Stimulated activated memory B cell treated with anti-CD40 and anti-IgM and Interleukin-4, amounts not matched to agents 10 μg/mL and 1 μg/mL and 100 μg/mL, for 72 hours (primary cell): Measurements from ENCODE around the gene PTPRU.

Source experiments
- ATAC-seq: fragments of 150-1000 bp; cut with Tn5 transposase; 2 replicates; pipeline ENCODE4 v1.10.0; 2021
- H3K27ac Mint-ChIP-seq: one replicate; pipeline ENCODE4 v1.8.0; 2022; ENCODE audit warnings: mild to moderate bottlenecking, mixed read lengths
- H3K27me3 Mint-ChIP-seq: one replicate; pipeline ENCODE4 v1.8.0; 2022; ENCODE audit warnings: mixed read lengths
- H3K36me3 Mint-ChIP-seq: one replicate; pipeline ENCODE4 v1.8.0; 2022; ENCODE audit warnings: mixed read lengths
- H3K4me1 Mint-ChIP-seq: one replicate; pipeline ENCODE4 v1.8.0; 2022; ENCODE audit warnings: mixed read lengths
- H3K4me3 Mint-ChIP-seq: one replicate; pipeline ENCODE4 v1.8.0; 2022; ENCODE audit warnings: mild to moderate bottlenecking, moderate library complexity, mixed read lengths
- H3K9me3 Mint-ChIP-seq: one replicate; pipeline ENCODE4 v1.8.0; 2022; ENCODE audit warnings: mixed read lengths

PTPRU gene

DNA sequence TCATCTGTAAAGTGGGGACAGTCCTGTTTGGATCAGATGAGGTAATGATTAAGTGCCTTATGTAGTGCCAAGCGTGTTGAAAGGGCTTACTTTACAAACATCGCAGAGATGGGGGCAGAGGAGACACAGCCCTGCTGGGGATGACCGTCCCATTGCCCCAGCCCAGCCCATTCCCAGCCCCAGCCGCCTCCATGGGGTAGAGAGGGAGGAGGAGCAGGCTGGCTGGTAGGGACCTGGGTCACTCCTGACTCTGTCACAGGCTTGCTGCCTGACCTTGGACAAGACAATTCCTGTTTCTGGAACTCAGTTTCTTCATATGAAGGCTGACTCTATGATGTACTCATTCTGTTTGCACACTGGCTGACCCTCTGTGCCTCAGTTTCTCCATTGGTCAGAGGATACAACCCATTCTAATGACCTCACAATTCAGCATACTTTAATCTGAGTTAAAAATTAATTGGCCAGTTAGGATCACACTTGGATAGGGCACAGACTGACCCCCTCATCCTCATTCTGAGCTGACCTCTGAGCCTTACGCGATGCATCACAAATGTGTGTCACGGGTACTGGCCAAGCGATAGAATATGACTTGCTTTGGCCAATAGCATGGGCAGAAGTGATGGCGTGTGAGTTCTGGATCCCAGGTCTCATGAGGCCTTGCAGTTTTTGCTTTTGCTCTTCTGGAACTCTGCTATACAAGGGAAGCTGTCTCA lies 91.1 kb downstream of the PTPRU start:
- ATAC-seq: no peak

DNA sequence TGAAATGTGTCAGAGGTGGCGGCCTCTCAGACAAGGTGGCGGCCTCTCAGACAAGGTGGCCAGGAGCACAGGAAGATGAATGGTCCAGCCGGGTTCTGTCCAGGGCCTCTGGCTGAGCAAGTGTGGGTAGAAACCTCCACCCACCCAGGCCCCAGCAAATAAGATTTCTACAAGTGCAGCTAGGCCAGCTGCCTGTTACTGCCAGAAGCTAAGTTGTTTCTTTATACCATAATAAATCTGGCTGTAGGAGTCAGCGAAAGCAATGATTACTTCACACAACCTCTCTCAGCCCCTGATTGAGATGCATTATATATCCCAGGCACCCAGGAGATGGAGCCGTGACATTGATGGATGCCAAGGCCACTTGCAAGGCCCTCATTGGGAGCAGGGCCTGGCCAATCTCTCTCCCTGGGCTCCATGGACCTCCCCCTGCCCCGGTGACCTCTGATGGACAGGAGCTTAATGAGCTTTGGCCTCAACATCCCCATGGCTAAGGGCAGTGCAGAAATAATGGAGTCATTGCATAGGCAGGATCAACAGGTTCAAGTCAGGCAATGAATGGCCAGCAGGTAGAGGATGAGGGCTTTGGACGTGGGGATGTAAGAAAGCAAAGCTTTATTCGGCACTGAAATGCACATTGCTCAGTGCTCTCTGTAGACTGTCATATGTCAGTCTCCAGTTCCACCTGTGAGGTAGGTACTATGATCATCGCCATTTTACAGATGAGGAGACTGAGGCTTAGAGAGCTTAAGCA lies 92.9 kb downstream of the PTPRU start:
- no peak for ATAC-seq
- H3K9me3 Mint-ChIP-seq: peaks cover 3% of the 10 kb centered on the region
- no peaks in the 10 kb centered on the region for H3K36me3 Mint-ChIP-seq
- H3K4me3 Mint-ChIP-seq: no peak overlapping the region
- H3K27ac Mint-ChIP-seq: no peak overlapping the region
- peaks cover 6% of the 10 kb centered on the region for H3K4me1 Mint-ChIP-seq
- H3K27me3 Mint-ChIP-seq: peaks cover 23% of the 10 kb centered on the region

More for the DNA sequence above, 91.1 kb downstream of the PTPRU start:
- peaks cover 6% of the 10 kb centered on the region for H3K4me1 Mint-ChIP-seq
- H3K27ac Mint-ChIP-seq: no peak overlapping the region
- H3K36me3 Mint-ChIP-seq: no peaks in the 10 kb centered on the region
- no peak overlapping the region for H3K4me3 Mint-ChIP-seq
- H3K27me3 Mint-ChIP-seq: peaks cover 21% of the 10 kb centered on the region
- peaks cover 3% of the 10 kb centered on the region for H3K9me3 Mint-ChIP-seq

DNA sequence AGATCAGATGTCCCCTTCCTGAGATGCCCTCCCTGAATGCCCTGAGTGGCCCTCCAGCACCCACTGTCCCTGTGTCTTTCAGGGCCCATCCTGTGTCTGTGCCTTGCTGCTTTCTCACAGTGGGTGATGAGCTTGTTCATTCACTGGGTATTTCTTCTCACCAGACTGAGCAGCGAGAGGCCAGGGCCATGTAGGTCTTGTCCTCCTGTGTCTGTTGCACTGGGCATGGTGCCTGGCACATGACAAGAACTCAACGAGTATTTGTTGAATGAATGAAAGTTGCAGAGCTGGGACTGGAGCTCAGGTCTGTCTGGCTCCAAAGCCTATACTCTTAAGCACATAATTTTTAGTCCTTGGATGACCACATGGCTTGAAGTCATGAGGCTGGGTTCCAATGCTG lies 93.8 kb downstream of the PTPRU start:
- Mint-ChIP-seq H3K9me3 (peaks cover 3% of the 10 kb centered on the region), H3K27me3 (peaks cover 23% of the 10 kb centered on the region), H3K4me1 (peaks cover 2% of the 10 kb centered on the region), H3K27ac (no peak overlapping the region), H3K4me3 (no peak overlapping the region), H3K36me3 (no peaks in the 10 kb centered on the region)
- no peak for ATAC-seq

DNA sequence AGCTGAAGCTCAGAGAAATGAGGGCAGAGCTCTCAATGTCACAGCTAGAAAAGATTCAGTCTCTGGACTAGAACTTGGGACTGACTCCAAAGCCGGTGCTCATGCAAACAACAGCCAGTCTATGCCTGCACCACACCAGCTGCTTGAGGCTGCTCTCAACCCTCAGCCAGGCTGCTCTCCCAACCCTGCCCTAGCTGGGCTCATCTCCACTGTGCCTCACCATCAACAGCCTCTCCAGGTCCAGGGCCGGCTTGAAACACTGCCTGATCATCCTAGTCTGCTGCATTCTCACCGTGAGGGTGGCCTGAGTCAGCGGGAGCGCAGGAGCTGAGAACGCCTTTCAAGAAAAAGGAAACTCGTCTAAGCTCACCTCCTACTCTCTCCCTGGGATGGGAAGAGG lies 94.5 kb downstream of the PTPRU start:
- Mint-ChIP-seq H3K4me3 (no peak overlapping the region), H3K27ac (no peak overlapping the region), H3K27me3 (peaks cover 23% of the 10 kb centered on the region), H3K4me1 (no peaks in the 10 kb centered on the region), H3K36me3 (no peaks in the 10 kb centered on the region), H3K9me3 (peaks cover 3% of the 10 kb centered on the region)
- ATAC-seq: no peak

GRCh38 chr1:29331309-29331708 lies 95.0 kb downstream of the PTPRU start:
- no peaks in the 10 kb centered on the region for H3K36me3 Mint-ChIP-seq
- peaks cover 23% of the 10 kb centered on the region for H3K27me3 Mint-ChIP-seq
- no peaks in the 10 kb centered on the region for H3K4me1 Mint-ChIP-seq
- no peak for ATAC-seq
- H3K27ac Mint-ChIP-seq: no peak overlapping the region
- H3K4me3 Mint-ChIP-seq: no peak overlapping the region
- peaks cover 3% of the 10 kb centered on the region for H3K9me3 Mint-ChIP-seq

DNA sequence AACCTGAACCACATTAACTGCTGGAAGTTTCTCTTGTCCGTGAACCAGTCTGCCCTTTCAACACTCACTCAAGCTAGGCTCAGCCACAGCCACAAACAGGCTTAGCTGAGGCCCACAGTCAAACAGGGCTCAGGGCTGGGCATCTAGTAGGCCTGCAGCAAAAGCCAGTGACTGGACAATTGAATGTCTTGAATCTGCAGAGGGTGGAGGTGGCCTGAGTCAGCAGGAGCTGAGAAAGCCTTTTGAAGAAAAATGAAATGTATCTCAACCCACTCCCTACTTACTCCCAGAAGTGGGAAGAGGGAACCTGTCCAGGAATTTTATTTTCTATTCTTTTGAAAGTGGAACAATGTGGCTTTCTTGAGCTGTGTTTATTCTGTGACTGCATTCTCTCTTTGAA lies 95.4 kb downstream of the PTPRU start:
- H3K27me3 Mint-ChIP-seq: peaks cover 23% of the 10 kb centered on the region
- H3K27ac Mint-ChIP-seq: no peak overlapping the region
- no peaks in the 10 kb centered on the region for H3K4me1 Mint-ChIP-seq
- H3K36me3 Mint-ChIP-seq: no peaks in the 10 kb centered on the region
- H3K9me3 Mint-ChIP-seq: peaks cover 3% of the 10 kb centered on the region
- H3K4me3 Mint-ChIP-seq: no peak overlapping the region
- no peak for ATAC-seq

DNA sequence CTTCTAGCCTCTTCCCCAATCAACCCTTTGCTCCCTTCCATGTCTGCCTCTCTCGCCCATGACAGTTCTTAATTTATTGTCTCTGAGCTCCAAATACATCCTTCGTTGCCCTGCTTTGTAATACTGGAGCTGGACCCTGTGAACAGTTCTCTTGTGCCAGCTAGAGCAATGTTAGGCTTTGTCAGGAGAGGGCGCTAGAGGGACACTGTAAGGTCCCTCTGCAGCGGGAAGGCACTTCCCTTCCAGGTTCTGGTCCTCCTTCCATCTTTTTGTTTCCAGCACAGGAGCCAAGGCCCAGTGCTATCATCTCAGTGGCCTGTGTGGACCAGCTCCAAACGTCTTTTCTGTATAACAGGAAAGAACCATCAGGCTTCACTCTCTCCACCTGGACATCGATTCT lies 95.9 kb downstream of the PTPRU start:
- peaks cover 23% of the 10 kb centered on the region for H3K27me3 Mint-ChIP-seq
- H3K4me3 Mint-ChIP-seq: no peak overlapping the region
- H3K4me1 Mint-ChIP-seq: no peaks in the 10 kb centered on the region
- peaks cover 3% of the 10 kb centered on the region for H3K9me3 Mint-ChIP-seq
- H3K36me3 Mint-ChIP-seq: no peaks in the 10 kb centered on the region
- no peak for ATAC-seq
- H3K27ac Mint-ChIP-seq: no peak overlapping the region

DNA sequence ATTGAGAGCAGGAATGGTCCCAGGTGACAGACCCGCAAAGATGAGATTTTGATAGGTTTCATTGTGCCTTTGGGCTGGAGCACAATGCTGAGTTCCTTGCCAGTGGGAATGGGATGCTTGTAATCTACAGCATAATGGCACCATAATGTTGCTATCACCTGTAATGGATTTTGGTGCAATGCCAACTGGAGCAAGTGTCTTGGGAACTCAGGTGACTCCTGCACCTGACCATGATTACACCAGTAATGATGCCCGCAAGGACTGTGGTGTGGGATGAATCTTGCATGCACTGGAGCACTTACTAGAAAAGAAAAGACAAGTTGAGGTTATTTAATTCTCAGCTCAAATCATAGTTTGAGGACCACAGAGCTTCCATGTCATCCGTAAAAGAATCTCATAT lies 96.7 kb downstream of the PTPRU start:
- Mint-ChIP-seq H3K4me3 (no peak overlapping the region), H3K4me1 (no peaks in the 10 kb centered on the region), H3K27ac (no peak overlapping the region), H3K36me3 (no peaks in the 10 kb centered on the region), H3K9me3 (peaks cover 3% of the 10 kb centered on the region), H3K27me3 (peaks cover 30% of the 10 kb centered on the region)
- no peak for ATAC-seq

DNA sequence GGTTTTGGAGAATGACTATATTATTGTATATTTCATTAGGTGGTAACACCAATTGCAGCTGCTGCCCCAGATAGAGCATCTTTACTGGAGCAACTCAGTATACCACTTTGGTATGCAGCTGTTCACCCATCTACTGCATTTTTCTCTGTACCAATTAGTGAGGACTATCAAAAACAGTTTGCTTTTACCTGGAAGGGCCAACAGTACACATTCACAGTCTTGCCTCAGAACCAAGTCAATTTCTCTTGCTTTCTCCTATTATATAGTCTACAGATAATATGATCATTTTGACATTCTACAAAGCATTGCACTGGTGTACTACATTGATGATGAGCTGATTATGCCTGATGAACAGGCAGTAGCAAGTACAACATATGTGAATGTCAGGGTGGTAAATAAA lies 99.3 kb downstream of the PTPRU start:
- Mint-ChIP-seq H3K4me1 (no peaks in the 10 kb centered on the region), H3K9me3 (peaks cover 3% of the 10 kb centered on the region), H3K27ac (no peak overlapping the region), H3K36me3 (no peaks in the 10 kb centered on the region), H3K27me3 (peaks cover 36% of the 10 kb centered on the region), H3K4me3 (no peak overlapping the region)
- ATAC-seq: no peak

- Mint-ChIP-seq H3K4me1 (no peaks in the 10 kb centered on the region), H3K36me3 (no peaks in the 10 kb centered on the region), H3K27me3 (peaks cover 58% of the 10 kb centered on the region), H3K9me3 (no peaks in the 10 kb centered on the region), H3K27ac (no peak overlapping the region), H3K4me3 (no peak overlapping the region)
- ATAC-seq: no peak
Measured at GRCh38 chr1:29338908-29339575, 102.7 kb downstream of the PTPRU start.

- H3K27me3 Mint-ChIP-seq: peaks cover 77% of the 10 kb centered on the region
Measured at GRCh38 chr1:29341936-29342335, 105.6 kb downstream of the PTPRU start.

GRCh38 chr1:29342351-29342750 lies 106.0 kb downstream of the PTPRU start:
- peaks cover 77% of the 10 kb centered on the region for H3K27me3 Mint-ChIP-seq
- no peak for ATAC-seq
- H3K27ac Mint-ChIP-seq: no peak overlapping the region
- H3K9me3 Mint-ChIP-seq: no peaks in the 10 kb centered on the region
- no peaks in the 10 kb centered on the region for H3K36me3 Mint-ChIP-seq
- H3K4me3 Mint-ChIP-seq: no peak overlapping the region
- H3K4me1 Mint-ChIP-seq: no peaks in the 10 kb centered on the region

More at GRCh38 chr1:29341936-29342335, 105.6 kb downstream of the PTPRU start:
- Mint-ChIP-seq H3K4me1 (no peaks in the 10 kb centered on the region), H3K4me3 (no peak overlapping the region), H3K9me3 (no peaks in the 10 kb centered on the region), H3K36me3 (no peaks in the 10 kb centered on the region), H3K27ac (no peak overlapping the region)
- ATAC-seq: no peak

- ATAC-seq: no peak
- no peak overlapping the region for H3K4me3 Mint-ChIP-seq
- H3K27ac Mint-ChIP-seq: no peak overlapping the region
- no peaks in the 10 kb centered on the region for H3K4me1 Mint-ChIP-seq
- peaks cover 77% of the 10 kb centered on the region for H3K27me3 Mint-ChIP-seq
- no peaks in the 10 kb centered on the region for H3K36me3 Mint-ChIP-seq
- no peaks in the 10 kb centered on the region for H3K9me3 Mint-ChIP-seq
Measured at GRCh38 chr1:29342983-29343382, 106.7 kb downstream of the PTPRU start.

- H3K4me1 Mint-ChIP-seq: no peaks in the 10 kb centered on the region
- peaks cover 79% of the 10 kb centered on the region for H3K27me3 Mint-ChIP-seq
- no peak for ATAC-seq
- H3K36me3 Mint-ChIP-seq: no peaks in the 10 kb centered on the region
- H3K27ac Mint-ChIP-seq: no peak overlapping the region
- H3K4me3 Mint-ChIP-seq: no peak overlapping the region
- no peaks in the 10 kb centered on the region for H3K9me3 Mint-ChIP-seq
Measured at GRCh38 chr1:29343476-29343875, 107.2 kb downstream of the PTPRU start.

DNA sequence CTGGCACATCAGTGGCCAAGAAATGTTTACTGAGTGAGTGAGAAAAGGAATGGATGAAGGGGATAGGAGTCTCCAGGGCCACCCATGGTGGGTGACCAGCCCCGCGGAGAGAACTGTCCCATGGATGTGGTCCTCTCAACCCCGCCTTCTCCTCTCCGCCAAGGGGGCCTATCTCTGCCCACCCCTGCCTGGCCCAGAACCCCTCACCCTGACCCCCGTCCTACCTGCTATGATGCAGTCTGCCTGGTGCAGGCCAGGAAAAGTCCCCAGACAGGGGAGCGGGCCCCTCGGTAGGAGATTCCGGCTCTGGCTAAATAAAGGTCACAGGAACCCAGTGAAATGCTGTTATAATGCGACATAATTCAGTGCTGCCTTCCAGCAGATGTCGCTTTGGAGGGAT lies 107.6 kb downstream of the PTPRU start:
- Mint-ChIP-seq H3K9me3 (no peaks in the 10 kb centered on the region), H3K36me3 (no peaks in the 10 kb centered on the region), H3K27me3 (peaks cover 80% of the 10 kb centered on the region), H3K4me3 (no peak overlapping the region), H3K4me1 (no peaks in the 10 kb centered on the region), H3K27ac (no peak overlapping the region)
- ATAC-seq: no peak

GRCh38 chr1:29344336-29344735 lies 108.0 kb downstream of the PTPRU start:
- no peak for ATAC-seq
- Mint-ChIP-seq H3K4me1 (no peaks in the 10 kb centered on the region), H3K27ac (no peak overlapping the region), H3K36me3 (no peaks in the 10 kb centered on the region), H3K27me3 (peaks cover 76% of the 10 kb centered on the region), H3K9me3 (no peaks in the 10 kb centered on the region), H3K4me3 (no peak overlapping the region)
